PFSK-1 (cell line): ENCODE results near the gene FARS2.

Experiments
- FOXP2 ChIP-seq: optimal IDR thresholded peaks from 2 replicates; pipeline ENCODE3; 2011; ENCODE audit warnings: borderline replicate concordance, control low read depth, inconsistent platforms; ENCODE audit not compliant: insufficient read depth; ENCODE audit errors: extremely low read length, extremely low read depth
- POLR2AphosphoS5 ChIP-seq: IDR thresholded peaks from 2 replicates; pipeline ENCODE4 v1.6.1; 2012; ENCODE audit warnings: low read depth, mild to moderate bottlenecking, control low read depth, low read length, moderate library complexity
- SIN3A ChIP-seq: IDR thresholded peaks from 2 replicates; pipeline ENCODE4 v1.6.1; 2012; ENCODE audit warnings: mild to moderate bottlenecking, low read length, moderate library complexity, borderline replicate concordance; ENCODE audit not compliant: insufficient read depth
- TAF1 ChIP-seq: IDR thresholded peaks from 2 replicates; pipeline ENCODE4 v1.6.1; 2012; ENCODE audit warnings: low read length, control low read depth, borderline replicate concordance; ENCODE audit not compliant: insufficient read depth
- TF ChIP-seq, protein P1 (sequence below), 2 experiments: IDR thresholded peaks; 2 replicates each; pipeline versions ENCODE4 v1.6.1 to v1.8.0; 2011 to 2012; ENCODE audit warnings: low read depth in 2 of 2, low read length in 2 of 2, control low read depth in 1 of 2, inconsistent platforms in 1 of 2, mild to moderate bottlenecking in 1 of 2, moderate library complexity in 1 of 2; ENCODE audit not compliant: insufficient read depth in 1 of 2

Gene FARS2

DNA sequence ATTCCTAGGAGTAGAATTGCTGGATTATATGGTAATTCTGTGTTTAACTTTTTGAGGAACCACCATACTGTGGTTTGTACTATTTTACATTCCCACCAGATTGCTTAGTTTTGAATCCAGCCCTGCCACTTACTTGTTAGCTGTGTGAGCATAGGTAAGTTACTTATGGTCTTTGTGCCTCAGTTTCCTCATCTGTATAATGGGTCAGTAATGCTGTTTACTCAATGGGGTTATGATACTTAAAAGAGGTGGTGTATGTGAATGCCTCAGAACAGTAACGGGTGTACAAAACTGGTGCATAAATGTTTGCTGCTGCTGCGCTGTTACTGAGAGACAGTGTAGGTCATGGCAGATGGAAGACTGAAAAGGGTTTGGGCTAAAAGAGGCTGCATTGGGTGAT, 506.2 kb downstream of the FARS2 start:
- TF ChIP-seq FOXP2: no peak
- no peak for TF ChIP-seq TAF1
- TF ChIP-seq POLR2AphosphoS5: no peak
- no peak for TF ChIP-seq SIN3A
- TF ChIP-seq, protein P1, sequence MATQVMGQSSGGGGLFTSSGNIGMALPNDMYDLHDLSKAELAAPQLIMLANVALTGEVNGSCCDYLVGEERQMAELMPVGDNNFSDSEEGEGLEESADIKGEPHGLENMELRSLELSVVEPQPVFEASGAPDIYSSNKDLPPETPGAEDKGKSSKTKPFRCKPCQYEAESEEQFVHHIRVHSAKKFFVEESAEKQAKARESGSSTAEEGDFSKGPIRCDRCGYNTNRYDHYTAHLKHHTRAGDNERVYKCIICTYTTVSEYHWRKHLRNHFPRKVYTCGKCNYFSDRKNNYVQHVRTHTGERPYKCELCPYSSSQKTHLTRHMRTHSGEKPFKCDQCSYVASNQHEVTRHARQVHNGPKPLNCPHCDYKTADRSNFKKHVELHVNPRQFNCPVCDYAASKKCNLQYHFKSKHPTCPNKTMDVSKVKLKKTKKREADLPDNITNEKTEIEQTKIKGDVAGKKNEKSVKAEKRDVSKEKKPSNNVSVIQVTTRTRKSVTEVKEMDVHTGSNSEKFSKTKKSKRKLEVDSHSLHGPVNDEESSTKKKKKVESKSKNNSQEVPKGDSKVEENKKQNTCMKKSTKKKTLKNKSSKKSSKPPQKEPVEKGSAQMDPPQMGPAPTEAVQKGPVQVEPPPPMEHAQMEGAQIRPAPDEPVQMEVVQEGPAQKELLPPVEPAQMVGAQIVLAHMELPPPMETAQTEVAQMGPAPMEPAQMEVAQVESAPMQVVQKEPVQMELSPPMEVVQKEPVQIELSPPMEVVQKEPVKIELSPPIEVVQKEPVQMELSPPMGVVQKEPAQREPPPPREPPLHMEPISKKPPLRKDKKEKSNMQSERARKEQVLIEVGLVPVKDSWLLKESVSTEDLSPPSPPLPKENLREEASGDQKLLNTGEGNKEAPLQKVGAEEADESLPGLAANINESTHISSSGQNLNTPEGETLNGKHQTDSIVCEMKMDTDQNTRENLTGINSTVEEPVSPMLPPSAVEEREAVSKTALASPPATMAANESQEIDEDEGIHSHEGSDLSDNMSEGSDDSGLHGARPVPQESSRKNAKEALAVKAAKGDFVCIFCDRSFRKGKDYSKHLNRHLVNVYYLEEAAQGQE (IDR thresholded peaks at IDR 0.05; ENCODE audit: insufficient read depth in 1 of 2, low read depth in 2 of 2, low read length in 2 of 2): no peak

DNA sequence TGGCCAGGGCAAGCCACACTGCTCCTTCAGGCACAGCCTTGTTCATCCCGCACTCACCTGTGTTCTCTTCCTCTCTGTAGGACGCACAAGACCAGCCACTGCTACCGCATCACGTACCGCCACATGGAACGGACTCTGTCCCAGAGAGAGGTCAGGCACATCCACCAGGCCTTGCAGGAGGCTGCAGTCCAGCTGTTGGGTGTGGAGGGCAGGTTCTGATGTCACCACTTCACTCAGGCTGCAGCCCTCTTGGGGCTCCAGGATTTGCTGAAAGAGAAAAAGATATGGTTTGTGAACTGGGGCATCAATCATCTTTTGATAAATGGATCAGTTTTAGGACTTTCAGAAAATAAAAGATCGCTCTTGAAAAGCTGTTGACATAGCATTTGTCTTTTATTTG, 509.9 kb downstream of the FARS2 start:
- TF ChIP-seq FOXP2 (no peak), POLR2AphosphoS5 (no peak), SIN3A (no peak), TAF1 (no peak)
- TF ChIP-seq, protein P1 (IDR thresholded peaks at IDR 0.05; ENCODE audit: insufficient read depth in 1 of 2, low read depth in 2 of 2, low read length in 2 of 2): no peak

DNA sequence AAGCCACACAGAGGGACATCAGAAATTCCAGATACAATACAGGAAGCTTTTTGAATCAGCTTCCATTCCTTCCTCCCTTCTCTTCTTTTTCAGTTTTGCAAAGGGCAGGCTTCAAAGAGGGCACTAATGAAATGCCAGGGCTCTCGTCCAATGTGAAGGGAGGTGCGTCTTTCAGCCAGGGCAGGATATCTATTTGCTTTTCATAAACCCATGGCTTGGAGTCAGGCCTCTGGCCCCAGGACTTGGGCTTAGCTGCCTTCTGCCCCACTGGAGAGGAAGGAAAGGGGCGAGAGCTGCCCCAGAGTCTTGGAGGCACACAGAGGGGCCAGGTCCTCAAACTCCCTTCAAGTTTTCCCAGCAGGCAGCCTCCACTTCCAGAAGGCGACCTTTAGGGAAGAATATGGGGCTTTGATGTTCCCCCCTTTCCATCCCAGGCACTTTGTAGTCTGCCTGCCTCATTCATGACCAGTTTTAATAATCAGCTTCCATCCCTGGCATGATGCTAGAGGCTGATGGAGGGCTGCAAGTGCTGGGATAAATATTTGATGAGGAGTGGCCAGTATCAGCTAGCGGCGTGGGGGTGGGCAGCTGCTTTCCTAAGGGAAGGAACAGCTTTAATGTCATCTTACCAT, 510.6 kb downstream of the FARS2 start:
- TF ChIP-seq SIN3A (no peak), TAF1 (no peak), FOXP2 (no peak), POLR2AphosphoS5 (no peak)
- TF ChIP-seq, protein P1 (IDR thresholded peaks at IDR 0.05; ENCODE audit: insufficient read depth in 1 of 2, low read depth in 2 of 2, low read length in 2 of 2): no peak

DNA sequence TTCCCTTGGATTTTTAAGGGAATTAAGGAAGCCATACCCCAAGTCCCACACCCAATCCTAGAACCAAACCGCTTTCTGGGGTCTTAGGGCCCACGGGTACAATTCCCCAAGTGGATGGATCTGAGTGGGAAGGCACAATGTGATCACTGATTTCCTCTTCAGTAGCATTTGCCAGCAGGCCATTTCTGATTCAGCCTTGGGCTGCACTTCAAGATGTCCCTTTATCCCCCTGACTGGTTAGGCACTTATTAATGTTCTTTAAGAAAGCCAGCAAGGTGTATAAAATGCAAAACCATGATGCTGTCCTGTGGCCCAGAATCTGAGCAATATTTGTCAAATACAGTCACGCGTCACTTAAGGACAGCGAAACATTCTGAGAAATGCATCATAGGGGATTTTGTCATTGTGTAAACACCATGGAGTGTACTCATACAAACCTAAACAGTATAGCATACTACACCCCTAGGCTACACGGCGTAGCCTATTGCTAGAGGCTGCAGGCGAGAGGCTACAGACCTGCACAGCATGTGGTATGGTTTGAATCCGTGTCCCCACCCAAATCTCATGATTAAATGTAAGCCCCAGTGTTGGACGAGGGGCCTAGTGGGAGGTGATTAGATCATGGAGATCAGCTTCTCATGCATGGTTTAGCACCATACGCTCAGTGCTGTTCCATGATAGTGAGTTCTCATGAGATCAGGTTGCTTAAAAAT, 511.3 kb downstream of the FARS2 start:
- TF ChIP-seq POLR2AphosphoS5: no peak

DNA sequence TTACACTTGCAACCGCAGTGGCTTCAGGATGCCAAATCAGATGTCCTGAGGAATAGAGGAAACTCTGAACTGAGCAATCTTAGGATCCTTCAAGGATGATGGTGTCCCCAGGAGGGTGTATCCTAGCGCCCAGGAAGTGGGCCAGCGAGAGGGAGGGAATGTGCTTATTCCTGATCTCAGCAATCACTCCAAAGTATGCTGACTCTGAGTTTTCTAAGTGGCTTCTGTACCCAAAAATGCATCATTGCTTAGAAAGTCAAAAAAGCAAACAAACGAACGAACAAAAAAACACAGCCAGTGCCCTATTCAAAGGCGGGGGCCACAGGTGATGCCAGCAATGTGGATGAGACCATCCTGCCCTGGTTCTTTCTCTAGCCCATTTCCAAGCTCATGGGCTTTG, 514.8 kb downstream of the FARS2 start:
- TF ChIP-seq, protein P1 (IDR thresholded peaks at IDR 0.05; ENCODE audit: insufficient read depth in 1 of 2, low read depth in 2 of 2, low read length in 2 of 2): no peak
- TF ChIP-seq POLR2AphosphoS5: no peak
- no peak for TF ChIP-seq SIN3A
- no peak for TF ChIP-seq FOXP2
- no peak for TF ChIP-seq TAF1
